GM23338 (cell line): ENCODE results near the gene TMIE. TPM values are rescaled to one million over a fixed set of nuclear protein-coding genes. Genes with fewer than 3 reads are reported as not detected.

Experiments
- ATAC-seq: fragments of 200-7000 bp; cut with Tn5 transposase; 3 replicates; pipeline ENCODE4 v1.9.1; 2020
- DNase-seq: peaks from one replicate; pipeline ENCODE4 v3.0.0-alpha.2; 2015; ENCODE audit warnings: low spot score
- H2AFZ ChIP-seq: fragments of 200-600 bp; sonication (generic); 2 replicates; pipeline ENCODE4 v1.8.0; 2016; ENCODE audit warnings: antibody characterized with exemption, mild to moderate bottlenecking, moderate library complexity
- H3F3A ChIP-seq: fragments of 200-600 bp; sonication (generic); replicated peaks from 2 replicates; pipeline ENCODE4 v1.8.0; 2017; ENCODE audit warnings: antibody characterized with exemption, mixed run types, low read depth
- H3K27ac ChIP-seq: fragments of 200-600 bp; sonication (generic); 2 replicates; pipeline ENCODE4 v1.6.1; 2016; ENCODE audit warnings: low read depth
- H3K27me3 ChIP-seq: fragments of 200-600 bp; sonication (generic); 2 replicates; pipeline ENCODE4 v1.8.0; 2016; ENCODE audit warnings: mild to moderate bottlenecking, mixed run types, moderate library complexity; ENCODE audit not compliant: insufficient read depth
- H3K36me3 ChIP-seq: fragments of 200-600 bp; sonication (generic); 2 replicates; pipeline ENCODE4 v1.8.0; 2016; ENCODE audit warnings: mild to moderate bottlenecking; ENCODE audit not compliant: insufficient read depth
- H3K4me1 ChIP-seq: fragments of 200-600 bp; sonication (generic); 2 replicates; pipeline ENCODE4 v1.8.0; 2016; ENCODE audit warnings: mild to moderate bottlenecking, moderate library complexity; ENCODE audit not compliant: insufficient read depth
- H3K4me2 ChIP-seq: fragments of 200-600 bp; sonication (generic); 2 replicates; pipeline ENCODE4 v1.7.1; 2017; ENCODE audit warnings: mixed run types
- H3K4me3 ChIP-seq: fragments of 200-600 bp; sonication (generic); 2 replicates; pipeline ENCODE4 v1.6.1; 2016; ENCODE audit warnings: mixed run types
- H3K79me2 ChIP-seq: fragments of 200-600 bp; sonication (generic); replicated peaks from 2 replicates; pipeline ENCODE4 v1.8.0; 2017; ENCODE audit warnings: mild to moderate bottlenecking; ENCODE audit not compliant: insufficient read depth
- H3K9me2 ChIP-seq: fragments of 200-600 bp; sonication (generic); 2 replicates; pipeline ENCODE4 v1.8.0; 2017; ENCODE audit not compliant: insufficient read depth
- H4K20me1 ChIP-seq: fragments of 200-600 bp; sonication (generic); replicated peaks from 2 replicates; pipeline ENCODE4 v1.8.0; 2017; ENCODE audit warnings: mild to moderate bottlenecking; ENCODE audit not compliant: insufficient read depth
- H3K27ac Mint-ChIP-seq: 2 replicates; pipeline ENCODE4 v1.8.0; 2020; ENCODE audit warnings: inconsistent platforms, mild to moderate bottlenecking, moderate library complexity, mixed read lengths
- H3K27me3 Mint-ChIP-seq: 3 replicates; pipeline ENCODE4 v1.8.0; 2022; ENCODE audit warnings: low read depth, mild to moderate bottlenecking, moderate library complexity, mixed read lengths, inconsistent platforms; ENCODE audit not compliant: insufficient read depth, poor library complexity
- H3K36me3 Mint-ChIP-seq: 3 replicates; pipeline ENCODE4 v1.8.0; 2021; ENCODE audit warnings: low read depth, mild to moderate bottlenecking, inconsistent platforms, moderate library complexity, mixed read lengths
- H3K4me1 Mint-ChIP-seq: 3 replicates; pipeline ENCODE4 v1.8.0; 2020; ENCODE audit warnings: mild to moderate bottlenecking, inconsistent platforms, mixed read lengths
- H3K4me3 Mint-ChIP-seq: 3 replicates; pipeline ENCODE4 v1.8.0; 2021; ENCODE audit warnings: moderate library complexity, mild to moderate bottlenecking, inconsistent platforms, mixed read lengths
- H3K9me3 Mint-ChIP-seq: 3 replicates; pipeline ENCODE4 v1.8.0; 2020; ENCODE audit warnings: moderate library complexity, mild to moderate bottlenecking, inconsistent platforms, mixed read lengths
- CREB1 ChIP-seq: fragments of 250-450 bp; sonication (Bioruptor Pico); IDR thresholded peaks from 2 replicates; pipeline ENCODE4 v1.5.0; 2020; ENCODE audit warnings: low read depth, mild to moderate bottlenecking, moderate library complexity
- EZH2 ChIP-seq: fragments of 200-600 bp; sonication (generic); IDR thresholded peaks from one replicate; pipeline ENCODE4 v1.8.0; 2017; ENCODE audit warnings: antibody characterized with exemption, mild to moderate bottlenecking, low read depth; ENCODE audit not compliant: unreplicated experiment
- EZH2phosphoT487 ChIP-seq: fragments of 200-600 bp; sonication (generic); IDR thresholded peaks from one replicate; pipeline ENCODE4 v1.8.1; 2018; ENCODE audit warnings: antibody characterized with exemption; ENCODE audit not compliant: unreplicated experiment
- NANOG ChIP-seq: IDR thresholded peaks from 2 replicates; pipeline ENCODE4 v1.6.1; 2016; ENCODE audit warnings: antibody characterized with exemption, borderline replicate concordance
- STAT1 ChIP-seq: IDR thresholded peaks from one replicate; pipeline ENCODE4 v1.6.1; 2016; ENCODE audit warnings: antibody characterized with exemption; ENCODE audit not compliant: unreplicated experiment
- ZNF114 ChIP-seq: fragments of 250-450 bp; sonication (Bioruptor Pico); IDR thresholded peaks from 2 replicates; pipeline ENCODE4 v1.5.0; 2020; ENCODE audit warnings: mild to moderate bottlenecking, moderate library complexity
- polyA plus RNA-seq: library from polyadenylated mRNA; unstranded; fragments of >200 nt; fragmentation: Nextera tagmentation; extraction: Ambion mirVana; gene quantifications from 2 replicates; pipeline ENCODE4 v1.2.1, GENCODE V29; 2016
- total RNA-seq: library from RNA; depleted of rRNA; stranded (reverse); fragments of >200 nt; shearing (Covaris generic); gene quantifications from 2 replicates; pipeline ENCODE4 v1.2.3, GENCODE V29; 2014
- TF ChIP-seq, protein P1 (sequence below): IDR thresholded peaks from one replicate; pipeline ENCODE4 v1.6.1; 2018; ENCODE audit warnings: antibody characterized with exemption; ENCODE audit not compliant: unreplicated experiment
- TF ChIP-seq, protein P2 (sequence below), 2 experiments: fragments of 200-600 bp in 1 of 2; sonication (generic) in 1 of 2; conservative IDR thresholded peaks; 2 replicates each; pipeline versions ENCODE4 v1.5.1 to v1.6.1; 2016 to 2017; ENCODE audit warnings: antibody characterized with exemption in 2 of 2, low read depth in 2 of 2, mild to moderate bottlenecking in 2 of 2, moderate library complexity in 1 of 2
- TF ChIP-seq, protein P3 (sequence below): IDR thresholded peaks from 2 replicates; pipeline ENCODE4 v1.6.1; 2016; ENCODE audit warnings: antibody characterized with exemption

TMIE gene
- total and polyA plus RNA-seq, 2 experiments from 2014 or later, result 0.84 to 1.2 TPM

DNA sequence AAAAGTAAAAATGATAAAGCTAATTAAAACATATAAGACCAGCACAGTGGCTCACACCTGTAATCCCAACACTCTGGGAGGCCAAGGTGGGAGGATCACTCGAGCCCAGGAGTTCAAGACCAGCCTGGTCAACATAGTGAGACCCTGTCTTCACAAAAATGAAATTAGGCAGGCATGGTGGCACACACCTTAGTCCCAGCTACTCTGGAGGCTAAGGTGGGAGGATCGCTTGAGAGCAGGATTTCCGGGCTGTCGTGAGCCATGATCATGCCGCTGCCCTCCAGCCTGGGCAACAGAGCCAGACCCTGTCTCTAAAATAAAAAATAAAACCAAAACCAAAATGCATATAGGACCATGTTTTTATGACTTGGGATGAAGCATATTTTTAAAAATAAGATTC is 21.3 kb downstream of the TMIE start:
- H3K36me3 ChIP-seq, result no peaks in the 10 kb centered on the region
- no peak overlapping the region for H3K4me2 ChIP-seq
- H4K20me1 ChIP-seq, result no peaks in the 10 kb centered on the region
- H3K27ac Mint-ChIP-seq, result no peak overlapping the region
- H3K27me3 ChIP-seq, result no peaks in the 10 kb centered on the region
- TF ChIP-seq, protein P1, sequence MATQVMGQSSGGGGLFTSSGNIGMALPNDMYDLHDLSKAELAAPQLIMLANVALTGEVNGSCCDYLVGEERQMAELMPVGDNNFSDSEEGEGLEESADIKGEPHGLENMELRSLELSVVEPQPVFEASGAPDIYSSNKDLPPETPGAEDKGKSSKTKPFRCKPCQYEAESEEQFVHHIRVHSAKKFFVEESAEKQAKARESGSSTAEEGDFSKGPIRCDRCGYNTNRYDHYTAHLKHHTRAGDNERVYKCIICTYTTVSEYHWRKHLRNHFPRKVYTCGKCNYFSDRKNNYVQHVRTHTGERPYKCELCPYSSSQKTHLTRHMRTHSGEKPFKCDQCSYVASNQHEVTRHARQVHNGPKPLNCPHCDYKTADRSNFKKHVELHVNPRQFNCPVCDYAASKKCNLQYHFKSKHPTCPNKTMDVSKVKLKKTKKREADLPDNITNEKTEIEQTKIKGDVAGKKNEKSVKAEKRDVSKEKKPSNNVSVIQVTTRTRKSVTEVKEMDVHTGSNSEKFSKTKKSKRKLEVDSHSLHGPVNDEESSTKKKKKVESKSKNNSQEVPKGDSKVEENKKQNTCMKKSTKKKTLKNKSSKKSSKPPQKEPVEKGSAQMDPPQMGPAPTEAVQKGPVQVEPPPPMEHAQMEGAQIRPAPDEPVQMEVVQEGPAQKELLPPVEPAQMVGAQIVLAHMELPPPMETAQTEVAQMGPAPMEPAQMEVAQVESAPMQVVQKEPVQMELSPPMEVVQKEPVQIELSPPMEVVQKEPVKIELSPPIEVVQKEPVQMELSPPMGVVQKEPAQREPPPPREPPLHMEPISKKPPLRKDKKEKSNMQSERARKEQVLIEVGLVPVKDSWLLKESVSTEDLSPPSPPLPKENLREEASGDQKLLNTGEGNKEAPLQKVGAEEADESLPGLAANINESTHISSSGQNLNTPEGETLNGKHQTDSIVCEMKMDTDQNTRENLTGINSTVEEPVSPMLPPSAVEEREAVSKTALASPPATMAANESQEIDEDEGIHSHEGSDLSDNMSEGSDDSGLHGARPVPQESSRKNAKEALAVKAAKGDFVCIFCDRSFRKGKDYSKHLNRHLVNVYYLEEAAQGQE, result no peak
- TF ChIP-seq, protein P2, sequence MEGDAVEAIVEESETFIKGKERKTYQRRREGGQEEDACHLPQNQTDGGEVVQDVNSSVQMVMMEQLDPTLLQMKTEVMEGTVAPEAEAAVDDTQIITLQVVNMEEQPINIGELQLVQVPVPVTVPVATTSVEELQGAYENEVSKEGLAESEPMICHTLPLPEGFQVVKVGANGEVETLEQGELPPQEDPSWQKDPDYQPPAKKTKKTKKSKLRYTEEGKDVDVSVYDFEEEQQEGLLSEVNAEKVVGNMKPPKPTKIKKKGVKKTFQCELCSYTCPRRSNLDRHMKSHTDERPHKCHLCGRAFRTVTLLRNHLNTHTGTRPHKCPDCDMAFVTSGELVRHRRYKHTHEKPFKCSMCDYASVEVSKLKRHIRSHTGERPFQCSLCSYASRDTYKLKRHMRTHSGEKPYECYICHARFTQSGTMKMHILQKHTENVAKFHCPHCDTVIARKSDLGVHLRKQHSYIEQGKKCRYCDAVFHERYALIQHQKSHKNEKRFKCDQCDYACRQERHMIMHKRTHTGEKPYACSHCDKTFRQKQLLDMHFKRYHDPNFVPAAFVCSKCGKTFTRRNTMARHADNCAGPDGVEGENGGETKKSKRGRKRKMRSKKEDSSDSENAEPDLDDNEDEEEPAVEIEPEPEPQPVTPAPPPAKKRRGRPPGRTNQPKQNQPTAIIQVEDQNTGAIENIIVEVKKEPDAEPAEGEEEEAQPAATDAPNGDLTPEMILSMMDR (conservative IDR thresholded peaks at IDR 0.05; ENCODE audit: low read depth in 2 of 2), result no peak
- TF ChIP-seq NANOG, result no peak
- no peak for TF ChIP-seq CREB1 (CRISPR knock-in tag)
- TF ChIP-seq EZH2, result no peak
- no peak for TF ChIP-seq STAT1
- TF ChIP-seq, protein P3, sequence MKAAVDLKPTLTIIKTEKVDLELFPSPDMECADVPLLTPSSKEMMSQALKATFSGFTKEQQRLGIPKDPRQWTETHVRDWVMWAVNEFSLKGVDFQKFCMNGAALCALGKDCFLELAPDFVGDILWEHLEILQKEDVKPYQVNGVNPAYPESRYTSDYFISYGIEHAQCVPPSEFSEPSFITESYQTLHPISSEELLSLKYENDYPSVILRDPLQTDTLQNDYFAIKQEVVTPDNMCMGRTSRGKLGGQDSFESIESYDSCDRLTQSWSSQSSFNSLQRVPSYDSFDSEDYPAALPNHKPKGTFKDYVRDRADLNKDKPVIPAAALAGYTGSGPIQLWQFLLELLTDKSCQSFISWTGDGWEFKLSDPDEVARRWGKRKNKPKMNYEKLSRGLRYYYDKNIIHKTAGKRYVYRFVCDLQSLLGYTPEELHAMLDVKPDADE, result no peak
- H3K36me3 Mint-ChIP-seq, result no peaks in the 10 kb centered on the region
- H3K4me3 ChIP-seq, result no peak overlapping the region
- no peaks in the 10 kb centered on the region for H3K79me2 ChIP-seq
- H3K9me2 ChIP-seq, result no peaks in the 10 kb centered on the region
- no peak overlapping the region for H3K4me3 Mint-ChIP-seq
- H3K4me1 ChIP-seq, result peaks cover 18% of the 10 kb centered on the region
- no peaks in the 10 kb centered on the region; the same call in 1 of the 2 replicates for H3F3A ChIP-seq
- peaks cover 8% of the 10 kb centered on the region for H3K27me3 Mint-ChIP-seq
- H3K27ac ChIP-seq, result no peak overlapping the region
- ATAC-seq (no peak), DNase-seq (no peak)
- H3K4me1 Mint-ChIP-seq, result peaks cover 19% of the 10 kb centered on the region
- no peaks in the 10 kb centered on the region for H3K9me3 Mint-ChIP-seq
- no peak overlapping the region for H2AFZ ChIP-seq

DNA sequence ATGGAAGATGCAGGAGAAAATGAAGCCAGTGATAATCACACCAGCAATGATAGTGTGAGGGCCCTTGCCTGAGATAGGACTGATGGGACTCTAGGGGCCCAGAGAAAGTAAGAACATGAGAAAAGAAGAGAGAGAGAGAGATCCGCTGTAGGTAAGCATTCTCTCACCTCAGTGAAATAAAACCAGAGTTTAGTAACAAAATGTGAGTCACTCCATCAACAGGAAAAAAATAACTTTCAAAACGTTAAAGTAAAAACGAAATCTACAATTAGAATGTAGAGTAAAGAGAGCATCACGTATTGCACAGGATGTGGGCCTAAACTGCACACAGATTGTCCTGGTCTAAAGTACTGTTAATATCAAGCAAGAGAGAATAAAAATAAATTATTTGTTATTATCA is 23.2 kb downstream of the TMIE start:
- Mint-ChIP-seq H3K27me3 (peaks cover 10% of the 10 kb centered on the region), H3K27ac (no peak overlapping the region), H3K9me3 (no peaks in the 10 kb centered on the region), H3K36me3 (no peaks in the 10 kb centered on the region), H3K4me3 (no peak overlapping the region), H3K4me1 (peaks cover 25% of the 10 kb centered on the region)
- Histone ChIP-seq H3K79me2 (no peaks in the 10 kb centered on the region), H3K27me3 (no peaks in the 10 kb centered on the region), H3K4me3 (no peak overlapping the region), H3K9me2 (no peaks in the 10 kb centered on the region), H3K27ac (no peak overlapping the region), H3K4me1 (peaks cover 24% of the 10 kb centered on the region), H3K4me2 (no peak overlapping the region), H2AFZ (no peak overlapping the region), H3F3A (no peaks in the 10 kb centered on the region; the same call in 1 of the 2 replicates), H4K20me1 (no peaks in the 10 kb centered on the region), H3K36me3 (no peaks in the 10 kb centered on the region)
- no peak for DNase-seq
- TF ChIP-seq EZH2 (no peak), EZH2phosphoT487 (no peak), ZNF114 (CRISPR knock-in tag) (no peak)
- TF ChIP-seq, protein P1, result no peak
- TF ChIP-seq, protein P2 (conservative IDR thresholded peaks at IDR 0.05; ENCODE audit: low read depth in 2 of 2), result no peak
- no peak for ATAC-seq
